ENCODE results near the gene IGFBP6. TPM values are rescaled to one million over a fixed set of nuclear protein-coding genes. Genes with fewer than 3 reads are reported as not detected.
A peak's percentile ranks its signal among the peaks of the same experiment; 100 is the strongest.

IGFBP6 gene
- total RNA-seq, 2 experiments from 2014 or later: 2.0 to 2.3 TPM

DNA sequence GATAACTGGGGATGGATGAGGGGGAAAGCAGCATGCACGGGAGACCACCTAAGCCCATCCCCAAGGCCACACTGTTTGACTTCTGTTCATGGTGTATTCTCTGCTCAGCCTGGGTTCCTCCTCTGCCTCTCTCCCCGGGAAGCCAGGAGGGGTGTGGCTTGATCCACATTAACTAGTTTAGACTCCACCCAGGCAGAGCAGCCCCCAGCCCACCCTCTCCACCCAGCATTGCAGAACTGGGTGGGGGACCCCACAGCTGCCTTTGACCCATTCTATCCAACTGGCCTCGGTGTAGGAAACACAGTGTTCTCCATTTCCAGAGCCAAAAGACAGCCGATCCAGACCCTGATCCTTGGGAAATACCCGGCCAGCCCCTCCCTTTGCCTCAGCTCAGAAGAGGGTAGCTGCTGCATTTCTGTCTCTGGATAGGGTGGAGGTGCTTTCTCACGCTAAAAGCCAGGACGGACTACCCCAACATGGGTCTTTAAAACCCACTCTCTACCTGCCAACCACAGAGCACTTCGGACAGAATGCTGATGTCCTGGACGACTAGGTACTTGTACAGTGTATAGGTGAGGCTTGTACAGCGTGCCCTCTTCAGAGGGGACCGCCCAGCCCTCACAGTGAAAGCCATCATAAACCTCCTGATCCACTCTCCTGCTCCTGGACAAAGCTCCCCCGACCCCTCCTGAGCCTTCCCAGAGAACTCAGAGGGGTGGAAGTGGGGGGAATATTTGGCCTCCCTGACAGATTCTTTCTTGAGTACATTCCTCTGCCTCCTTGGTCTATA lies 27.7 kb upstream of the IGFBP6 start:
- H3K36me3 Mint-ChIP-seq: peaks cover 15% of the 10 kb centered on the region
- H3K27me3 Mint-ChIP-seq: no peaks in the 10 kb centered on the region
- no peak overlapping the region for H3K27ac Mint-ChIP-seq
- no peaks in the 10 kb centered on the region for H3K9me3 Mint-ChIP-seq
- ATAC-seq (ENCODE audit: low read depth) (no peak), DNase-seq (no peak)
- no peak overlapping the region for H3K4me3 Mint-ChIP-seq
- POLR2A ChIA-PET: interaction anchor here (1.3 to 1.9 kb wide), 2 partner anchors 9 to 34 kb away, joined by 5 to 10 read pairs; partner anchors contain the start of genes SOAT2 and SPRYD3
- H3K4me1 Mint-ChIP-seq: peaks cover 10% of the 10 kb centered on the region

DNA sequence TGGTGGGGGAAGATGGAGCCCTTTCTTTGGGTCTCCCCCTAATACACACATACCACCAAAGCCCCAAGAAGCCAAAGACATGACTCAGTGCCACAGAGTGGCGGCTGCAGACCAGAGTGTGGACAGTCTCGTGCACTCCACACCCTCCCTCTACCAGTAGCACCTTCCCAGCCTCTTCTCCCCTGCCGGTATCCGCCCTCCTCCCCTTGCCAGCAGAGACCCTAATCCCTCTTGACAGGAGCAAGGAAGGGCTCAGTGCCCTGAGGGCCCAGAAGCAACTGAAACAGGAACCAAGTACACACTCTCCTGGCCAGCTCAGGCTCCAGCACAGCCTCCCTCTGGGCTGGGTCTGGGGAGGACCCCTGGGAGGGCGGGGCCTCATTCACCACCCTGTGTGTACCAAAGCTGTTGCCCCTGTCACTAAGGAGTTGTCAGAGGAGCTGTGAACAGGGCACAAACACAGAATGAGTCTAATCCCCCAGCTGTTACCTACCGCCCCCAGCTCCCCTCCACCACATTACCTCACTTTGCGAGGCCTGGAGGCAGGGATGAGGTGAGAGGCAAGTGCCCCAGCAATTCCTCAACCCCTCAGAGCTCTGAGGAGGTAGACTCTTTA lies 26.5 kb upstream of the IGFBP6 start:
- ATAC-seq (ENCODE audit: low read depth): no peak
- H3K27ac Mint-ChIP-seq: no peak overlapping the region
- POLR2A ChIA-PET: interaction anchor here (0.9 to 1.3 kb wide), 2 partner anchors 28 to 33 kb away, joined by 3 to 5 read pairs; partner anchors contain the start of gene SOAT2
- H3K4me1 Mint-ChIP-seq: peaks cover 8% of the 10 kb centered on the region
- DNase-seq: no peak
- peaks cover 13% of the 10 kb centered on the region for H3K36me3 Mint-ChIP-seq
- H3K27me3 Mint-ChIP-seq: no peaks in the 10 kb centered on the region
- no peaks in the 10 kb centered on the region for H3K9me3 Mint-ChIP-seq
- no peak overlapping the region for H3K4me3 Mint-ChIP-seq

DNA sequence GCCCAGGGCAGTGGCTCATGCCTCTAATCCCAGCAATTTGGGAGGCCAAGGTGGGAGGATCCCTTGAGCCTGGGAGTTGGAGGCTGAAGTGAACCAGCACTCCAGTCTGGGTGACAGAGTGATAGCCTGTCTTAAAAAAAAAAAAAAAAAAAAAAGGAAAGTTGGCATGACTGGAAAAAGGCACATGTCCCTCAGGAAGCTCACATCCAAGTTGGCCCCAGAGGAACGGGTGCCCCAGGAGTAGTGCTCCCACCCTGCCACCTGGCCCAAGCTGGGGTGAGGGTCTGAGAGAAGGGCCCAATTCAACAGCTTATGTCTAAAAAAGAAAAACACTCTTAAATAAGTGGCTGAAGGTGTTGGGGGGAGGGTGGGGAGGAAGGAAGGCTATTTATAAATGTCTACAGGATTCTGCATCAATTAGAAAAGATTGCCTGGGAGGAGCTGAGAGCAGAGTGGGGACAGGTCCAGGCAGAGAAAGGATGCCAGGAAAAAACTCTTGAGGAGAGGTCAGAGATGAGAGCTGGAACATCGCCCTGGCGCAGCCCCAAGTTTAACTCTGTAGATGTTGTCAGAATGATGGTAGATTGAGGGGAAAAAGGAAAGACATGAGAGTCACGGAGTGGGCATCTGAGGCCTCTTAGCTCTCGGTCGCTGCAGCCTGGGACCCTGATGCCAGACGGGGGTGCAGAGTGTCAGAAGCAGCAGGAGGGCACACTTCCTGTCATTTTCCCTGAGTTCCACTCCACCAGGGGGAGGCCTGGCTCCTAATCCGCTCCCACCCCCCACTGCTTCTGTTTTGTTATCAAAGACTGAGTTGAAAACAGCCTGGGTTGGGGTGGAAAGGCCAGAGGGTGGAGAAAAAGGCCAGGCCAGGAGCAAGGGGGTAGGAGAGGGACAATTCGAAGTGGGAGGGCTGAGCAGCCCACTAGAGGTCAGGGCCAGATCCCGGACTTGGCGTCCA lies 25.6 kb upstream of the IGFBP6 start:
- POLR2A ChIA-PET: interaction anchor here (0.9 kb wide), 1 partner anchor 27 kb away, joined by 3 read pairs; no protein-coding TSS in a partner anchor
- peaks cover 8% of the 10 kb centered on the region for H3K36me3 Mint-ChIP-seq
- peaks cover 4% of the 10 kb centered on the region for H3K4me1 Mint-ChIP-seq

DNA sequence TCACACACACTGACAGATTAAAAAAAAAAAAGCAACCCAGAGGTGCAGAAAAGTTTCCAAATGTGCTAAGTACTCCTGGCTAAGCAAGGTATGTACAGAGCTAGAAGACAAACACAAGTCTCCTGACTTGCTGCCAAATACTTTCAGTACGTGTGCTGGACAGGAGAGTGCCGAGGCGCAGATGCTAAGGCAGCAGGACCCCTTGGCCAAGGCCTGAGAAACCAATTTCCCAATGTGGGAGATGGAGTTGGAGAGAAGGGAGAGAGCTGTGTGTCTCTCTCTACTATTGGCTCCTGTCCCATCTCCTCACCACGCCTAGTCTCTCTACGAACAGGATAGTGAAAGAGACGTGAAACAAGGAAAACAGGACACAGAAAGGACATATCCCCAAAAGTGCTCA lies 23.6 kb upstream of the IGFBP6 start:
- no peak for DNase-seq
- H3K4me3 Mint-ChIP-seq: no peak overlapping the region
- no peak overlapping the region for H3K27ac Mint-ChIP-seq
- H3K36me3 Mint-ChIP-seq: peaks cover 10% of the 10 kb centered on the region
- ATAC-seq (ENCODE audit: low read depth): no peak
- no peaks in the 10 kb centered on the region for H3K27me3 Mint-ChIP-seq
- H3K9me3 Mint-ChIP-seq: no peaks in the 10 kb centered on the region
- POLR2A ChIA-PET: no interaction called here
- peaks cover 12% of the 10 kb centered on the region for H3K4me1 Mint-ChIP-seq

More for the DNA sequence above, 25.6 kb upstream of the IGFBP6 start:
- H3K9me3 Mint-ChIP-seq: no peaks in the 10 kb centered on the region
- no peaks in the 10 kb centered on the region for H3K27me3 Mint-ChIP-seq
- ATAC-seq (ENCODE audit: low read depth) (no peak), DNase-seq (no peak)
- H3K27ac Mint-ChIP-seq: no peak overlapping the region
- H3K4me3 Mint-ChIP-seq: no peak overlapping the region

DNA sequence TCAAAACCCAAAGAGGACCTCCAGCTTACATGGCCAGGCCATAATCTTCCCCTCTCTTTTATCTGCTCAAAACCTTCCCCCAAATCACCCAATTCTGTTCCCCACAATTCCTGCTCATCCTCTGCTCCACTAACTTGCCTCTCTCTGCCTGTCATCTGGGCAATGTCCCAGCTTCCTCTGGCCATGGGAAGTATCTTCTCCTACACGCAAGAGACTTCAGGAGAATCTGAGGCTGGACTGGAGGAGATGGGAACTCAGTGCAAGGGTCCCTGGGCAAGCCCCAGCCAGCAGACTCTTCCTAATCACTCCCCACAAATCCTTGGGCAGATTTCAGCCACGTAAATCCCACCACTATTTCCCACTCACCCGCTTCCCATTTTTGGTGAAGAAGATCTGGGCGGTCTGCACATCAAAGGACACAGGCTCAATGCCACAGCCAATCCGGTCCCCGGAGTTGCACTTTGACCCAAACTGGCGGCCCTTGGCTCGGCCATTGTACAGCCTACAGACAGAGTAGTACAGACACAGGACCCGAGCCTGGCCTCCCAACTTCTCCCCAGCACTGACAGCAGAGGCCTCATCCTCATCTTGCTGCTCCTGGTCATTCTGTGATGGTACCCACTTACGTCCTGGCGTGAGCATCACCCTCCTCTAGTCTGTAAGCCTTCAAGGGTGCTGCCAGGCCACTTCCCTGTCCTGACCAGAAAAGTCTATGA lies 23.0 kb upstream of the IGFBP6 start:
- Mint-ChIP-seq H3K36me3 (peaks cover 10% of the 10 kb centered on the region), H3K4me3 (no peak overlapping the region), H3K9me3 (no peaks in the 10 kb centered on the region), H3K27me3 (no peaks in the 10 kb centered on the region), H3K4me1 (peaks cover 12% of the 10 kb centered on the region), H3K27ac (peak overlapping the region; percentile 23)
- POLR2A ChIA-PET: no interaction called here
- no peak for DNase-seq
- no peak for ATAC-seq (ENCODE audit: low read depth)

DNA sequence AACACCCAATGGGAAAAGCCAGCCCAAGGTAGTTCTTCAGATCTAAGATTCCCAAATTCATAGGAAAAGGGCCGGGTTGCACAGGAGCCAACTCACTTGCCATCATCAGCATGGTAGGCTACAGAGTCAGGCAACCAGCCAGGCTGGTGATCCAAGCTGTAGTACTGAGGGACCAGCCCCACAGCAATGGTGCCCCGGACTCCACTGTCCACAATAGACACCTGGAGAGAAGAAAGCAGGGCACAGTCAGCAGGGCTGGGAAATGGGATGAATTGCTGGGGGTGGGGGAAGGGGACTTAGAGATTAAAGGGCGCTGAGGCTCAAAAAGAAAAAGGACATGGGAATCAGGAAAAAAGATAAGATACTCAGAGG lies 22.5 kb upstream of the IGFBP6 start:
- ATAC-seq (ENCODE audit: low read depth) (no peak), DNase-seq (no peak)
- H3K27me3 Mint-ChIP-seq: no peaks in the 10 kb centered on the region
- no peak overlapping the region for H3K4me3 Mint-ChIP-seq
- H3K9me3 Mint-ChIP-seq: no peaks in the 10 kb centered on the region
- no peak overlapping the region for H3K27ac Mint-ChIP-seq
- H3K36me3 Mint-ChIP-seq: peaks cover 10% of the 10 kb centered on the region
- H3K4me1 Mint-ChIP-seq: peaks cover 15% of the 10 kb centered on the region
- POLR2A ChIA-PET: interaction anchor here (0.8 kb wide), 1 partner anchor 9 kb away, joined by 3 read pairs; no protein-coding TSS in a partner anchor

DNA sequence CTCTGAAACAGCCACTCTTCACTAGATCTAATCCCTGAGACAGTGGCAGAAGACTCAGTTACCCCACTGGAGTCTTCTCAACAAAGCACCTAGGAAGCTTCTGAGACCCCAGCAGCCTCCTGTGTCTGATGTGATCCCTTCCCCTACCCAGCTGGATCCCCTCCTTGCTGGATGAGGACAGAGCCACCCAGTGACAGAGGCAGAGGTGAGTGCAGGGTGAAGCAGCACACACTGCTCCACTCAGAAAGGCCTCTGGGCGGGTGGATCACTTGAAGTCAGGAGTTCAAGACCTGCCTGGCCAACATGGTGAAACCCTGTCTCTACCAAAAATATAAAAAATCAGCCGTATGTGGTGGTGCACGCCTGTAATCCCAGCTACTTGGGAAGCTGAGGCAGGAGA lies 21.0 kb upstream of the IGFBP6 start:
- H3K4me3 Mint-ChIP-seq: no peak overlapping the region
- DNase-seq (no peak), ATAC-seq (ENCODE audit: low read depth) (no peak)
- H3K27me3 Mint-ChIP-seq: no peaks in the 10 kb centered on the region
- H3K36me3 Mint-ChIP-seq: peaks cover 12% of the 10 kb centered on the region
- POLR2A ChIA-PET: interaction anchor here (1.0 to 1.2 kb wide), 2 partner anchors 10 to 23 kb away, joined by 3 to 5 read pairs; no protein-coding TSS in a partner anchor
- H3K27ac Mint-ChIP-seq: no peak overlapping the region
- no peaks in the 10 kb centered on the region for H3K9me3 Mint-ChIP-seq
- peaks cover 19% of the 10 kb centered on the region for H3K4me1 Mint-ChIP-seq

DNA sequence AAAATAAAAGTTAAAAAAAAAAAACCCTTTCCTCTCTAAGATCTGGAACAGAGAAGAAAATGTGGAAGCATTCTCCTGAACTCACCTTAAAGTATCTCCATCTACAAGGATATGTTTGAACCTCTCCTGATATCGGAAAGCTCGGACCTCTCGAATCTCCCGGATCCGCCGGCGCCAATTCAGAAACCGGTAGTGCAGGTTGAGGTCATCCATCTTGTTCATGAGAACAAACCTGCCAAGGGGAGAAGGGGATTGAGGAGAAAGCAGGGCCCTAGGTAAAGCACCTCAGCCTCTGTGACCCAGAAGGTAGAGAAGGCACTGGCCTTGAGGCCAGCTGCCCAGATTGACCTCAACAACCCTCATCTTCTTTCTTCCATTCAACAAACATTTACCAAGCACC lies 20.4 kb upstream of the IGFBP6 start:
- Mint-ChIP-seq H3K9me3 (no peaks in the 10 kb centered on the region), H3K4me3 (no peak overlapping the region), H3K27ac (no peak overlapping the region), H3K27me3 (no peaks in the 10 kb centered on the region), H3K36me3 (peaks cover 10% of the 10 kb centered on the region), H3K4me1 (peaks cover 18% of the 10 kb centered on the region)
- ATAC-seq (ENCODE audit: low read depth): no peak
- POLR2A ChIA-PET: interaction anchor here (1.0 kb wide), 1 partner anchor 11 kb away, joined by 3 read pairs; no protein-coding TSS in a partner anchor
- DNase-seq: no peak

DNA sequence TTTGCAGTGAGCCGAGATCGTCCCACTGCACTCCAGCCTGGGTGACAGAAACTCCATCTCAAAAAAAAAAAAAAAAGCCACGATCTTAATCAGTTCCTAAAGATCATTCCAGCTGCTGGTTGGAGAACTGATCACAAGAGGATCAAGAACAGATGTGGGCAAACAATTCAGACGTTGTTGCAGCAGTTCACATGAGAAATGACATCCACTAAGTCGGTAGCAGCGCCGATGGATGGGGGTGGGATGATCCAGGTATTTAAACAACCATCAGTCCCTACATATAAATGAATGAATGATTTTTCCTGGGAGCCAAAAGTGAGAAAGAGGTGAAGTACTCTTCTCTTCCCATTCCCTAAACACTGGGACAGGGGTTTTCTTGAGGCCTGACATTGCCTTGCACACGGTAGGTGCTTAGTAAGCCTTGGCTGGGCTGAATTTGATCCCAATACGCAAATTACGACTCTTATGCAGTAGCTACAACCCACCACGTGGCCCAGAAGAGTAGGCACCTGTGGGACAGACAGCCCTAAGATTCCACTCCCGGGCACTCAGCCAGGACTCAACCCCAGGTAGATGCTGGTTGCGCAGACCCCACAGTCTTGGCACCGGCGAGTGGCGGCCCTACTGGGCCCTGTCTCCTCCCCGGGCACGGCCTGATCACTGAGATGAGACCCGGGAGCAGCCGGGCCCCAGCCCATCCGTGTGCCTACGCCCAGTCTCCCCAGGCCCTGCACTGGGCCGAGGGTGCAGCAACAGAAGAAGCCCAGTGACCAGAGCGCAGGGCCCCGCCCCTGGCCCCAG lies 18.8 kb upstream of the IGFBP6 start:
- no peaks in the 10 kb centered on the region for H3K9me3 Mint-ChIP-seq
- H3K27ac Mint-ChIP-seq: peak overlapping the region; percentile 93
- H3K4me3 Mint-ChIP-seq: peak overlapping the region; percentile 93
- POLR2A ChIA-PET: interaction anchor here (0.7 to 2.6 kb wide), 15 partner anchors 9 to 301 kb away, joined by 3 to 32 read pairs (median 5); partner anchors contain the start of genes CSAD, EIF4B, IGFBP6 and SOAT2
- DNase-seq (no peak), ATAC-seq (ENCODE audit: low read depth) (peak; percentile 27)
- no peaks in the 10 kb centered on the region for H3K27me3 Mint-ChIP-seq
- H3K4me1 Mint-ChIP-seq: peaks cover 18% of the 10 kb centered on the region
- peaks cover 6% of the 10 kb centered on the region for H3K36me3 Mint-ChIP-seq

DNA sequence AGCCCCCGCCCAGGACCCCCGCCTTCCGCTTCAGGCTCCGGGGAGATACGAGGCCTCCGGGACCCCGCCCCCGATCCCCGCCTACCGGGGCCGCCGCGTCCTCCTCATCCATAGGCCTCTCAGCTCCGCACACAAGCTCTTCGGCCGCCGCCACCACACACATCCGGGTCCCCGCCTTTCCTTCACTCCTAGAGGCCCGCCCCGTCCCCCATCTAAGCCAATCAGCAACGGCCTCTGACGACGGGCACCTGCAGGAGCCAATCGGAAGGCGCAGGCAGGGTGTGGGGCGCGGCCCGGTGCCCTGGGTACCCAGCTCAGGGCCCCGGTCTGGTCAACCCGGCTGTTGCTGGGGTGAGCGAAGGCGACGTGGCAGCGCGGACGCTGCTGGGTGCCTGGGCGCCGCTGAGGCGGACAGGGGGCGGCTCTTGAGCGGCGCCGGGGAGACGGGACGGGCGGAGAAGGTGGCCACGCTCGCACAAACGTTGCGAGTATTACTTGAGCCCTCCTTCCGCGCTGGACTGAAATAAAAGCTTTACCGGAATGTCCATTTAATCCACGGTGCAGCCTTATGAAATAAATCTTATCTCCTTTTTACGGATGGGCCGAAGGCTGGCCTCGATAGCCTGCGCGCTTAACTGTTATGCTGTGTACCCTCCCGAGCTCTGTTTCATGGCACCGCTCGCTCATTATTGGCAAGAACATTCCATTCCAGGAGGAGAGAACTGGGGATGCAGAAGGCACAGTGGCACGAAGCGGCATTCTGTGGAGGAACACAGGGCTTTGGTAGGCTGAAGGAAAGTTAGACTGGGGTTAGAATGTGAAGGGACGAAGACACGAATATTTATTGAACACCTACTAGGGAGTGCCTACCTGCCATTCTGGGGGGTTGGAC lies 18.0 kb upstream of the IGFBP6 start, which contains the start of gene SPRYD3:
Gene SPRYD3, minus strand, starts transcription at position 165 of the 892 bp plus-strand sequence. Its CDS starts 57 bp downstream, at position 108.
- Mint-ChIP-seq H3K4me1 (peaks cover 15% of the 10 kb centered on the region), H3K36me3 (peaks cover 6% of the 10 kb centered on the region), H3K9me3 (no peaks in the 10 kb centered on the region), H3K27ac (peak within 1 kb of the TSS; percentile 93), H3K27me3 (no peaks in the 10 kb centered on the region), H3K4me3 (peak within 1 kb of the TSS; percentile 93)
- POLR2A ChIA-PET: interaction anchor here (0.5 to 2.6 kb wide), 19 partner anchors 10 to 1881 kb away, joined by 3 to 32 read pairs (median 5); partner anchors contain the start of genes CSAD, EIF4B, IGFBP6 and SOAT2
- ATAC-seq (ENCODE audit: low read depth) (peak; percentile 98), DNase-seq (peak; percentile 99)

DNA sequence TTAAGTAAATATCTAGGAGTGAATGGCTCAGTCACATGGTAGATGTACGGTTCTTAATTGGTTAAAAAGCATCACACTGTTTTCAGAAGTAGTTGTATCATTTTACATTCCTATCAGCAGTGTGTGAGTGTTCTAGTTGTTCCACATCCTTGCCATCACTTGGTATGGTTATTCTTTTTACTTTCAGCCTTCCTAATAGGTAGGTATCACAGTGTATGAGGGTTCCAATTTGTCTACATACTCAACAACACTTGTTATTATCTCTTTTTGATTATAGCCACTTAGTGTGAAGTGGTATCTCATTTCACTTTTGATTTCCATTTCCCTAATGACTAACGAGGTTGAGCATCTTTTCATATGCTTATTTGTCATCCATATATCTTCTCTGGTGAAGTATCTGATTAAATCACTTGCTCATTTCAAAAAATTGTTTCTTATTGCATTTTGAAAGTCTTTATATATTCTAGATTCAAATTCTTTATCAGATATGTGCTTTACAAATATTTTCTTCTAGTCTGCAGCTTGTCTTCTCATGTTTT lies 14.8 kb upstream of the IGFBP6 start:
- ATAC-seq (ENCODE audit: low read depth) (no peak), DNase-seq (no peak)
- no peak overlapping the region for H3K4me3 Mint-ChIP-seq
- H3K27me3 Mint-ChIP-seq: peaks cover 11% of the 10 kb centered on the region
- POLR2A ChIA-PET: no interaction called here
- peaks cover 13% of the 10 kb centered on the region for H3K4me1 Mint-ChIP-seq
- H3K36me3 Mint-ChIP-seq: peaks cover 2% of the 10 kb centered on the region
- H3K9me3 Mint-ChIP-seq: no peaks in the 10 kb centered on the region
- no peak overlapping the region for H3K27ac Mint-ChIP-seq
